Dendritic cell treated with granulocyte-macrophage colony-stimulating factor and Interleukin-4, amounts not matched to agents 40 ng/mL and 50 ng/mL, for 4 days (primary cell): ENCODE measurements around the gene PDXDC1.
"Not testable (repeated sequence)": the region's sequence is repeated elsewhere in the genome, so short reads cannot be mapped to it uniquely, and the experiment has no call there.

Source experiments
- H3K27ac Mint-ChIP-seq: one replicate; pipeline ENCODE4 v1.8.0; 2022; ENCODE audit warnings: mild to moderate bottlenecking, mixed read lengths
- H3K27me3 Mint-ChIP-seq: one replicate; pipeline ENCODE4 v1.8.0; 2022; ENCODE audit warnings: mild to moderate bottlenecking, mixed read lengths
- H3K36me3 Mint-ChIP-seq: one replicate; pipeline ENCODE4 v1.8.0; 2022; ENCODE audit warnings: low read depth, mixed read lengths
- H3K4me1 Mint-ChIP-seq: one replicate; pipeline ENCODE4 v1.8.0; 2022; ENCODE audit warnings: low read depth, mixed read lengths
- H3K4me3 Mint-ChIP-seq: one replicate; pipeline ENCODE4 v1.8.0; 2022; ENCODE audit warnings: mild to moderate bottlenecking, moderate library complexity, mixed read lengths
- H3K9me3 Mint-ChIP-seq: one replicate; pipeline ENCODE4 v1.8.0; 2022; ENCODE audit warnings: mixed read lengths
- intact Hi-C: fragments of 100-400 bp; cut with micrococcal nuclease; formaldehyde crosslinking; loops from one replicate; pipeline ENCODE4 v1.15.0; 2022

The PDXDC1 gene

GRCh38 chr16:15016354-15016753, 41.5 kb downstream of the PDXDC1 start:
- H3K4me3 Mint-ChIP-seq, intact Hi-C loops, H3K9me3 Mint-ChIP-seq, H3K27me3 Mint-ChIP-seq: not testable (repeated sequence)
- Mint-ChIP-seq H3K36me3 (peaks cover 86% of the 10 kb centered on the region), H3K27ac (peak overlapping the region; percentile 83), H3K4me1 (peaks cover 15% of the 10 kb centered on the region)

GRCh38 chr16:15016951-15017580, 42.2 kb downstream of the PDXDC1 start:
- Mint-ChIP-seq H3K4me1 (peaks cover 15% of the 10 kb centered on the region), H3K36me3 (peaks cover 85% of the 10 kb centered on the region), H3K27ac (peak overlapping the region; percentile 83)
- H3K9me3 Mint-ChIP-seq, H3K4me3 Mint-ChIP-seq, intact Hi-C loops, H3K27me3 Mint-ChIP-seq: not testable (repeated sequence)

- Mint-ChIP-seq H3K4me1 (peaks cover 31% of the 10 kb centered on the region), H3K27ac (peak overlapping the region; percentile 30), H3K36me3 (peaks cover 99% of the 10 kb centered on the region)
- H3K27me3 Mint-ChIP-seq, H3K9me3 Mint-ChIP-seq, intact Hi-C loops, H3K4me3 Mint-ChIP-seq: not testable (repeated sequence)
Observed at GRCh38 chr16:15021429-15021828, 46.6 kb downstream of the PDXDC1 start.

- H3K27me3 Mint-ChIP-seq, H3K4me3 Mint-ChIP-seq, H3K9me3 Mint-ChIP-seq, intact Hi-C loops: not testable (repeated sequence)
- Mint-ChIP-seq H3K36me3 (peaks cover 99% of the 10 kb centered on the region), H3K4me1 (peaks cover 32% of the 10 kb centered on the region), H3K27ac (peak overlapping the region; percentile 41)
Observed at GRCh38 chr16:15022194-15022593, 47.4 kb downstream of the PDXDC1 start.

- Mint-ChIP-seq H3K4me1 (peaks cover 42% of the 10 kb centered on the region), H3K36me3 (peaks cover 99% of the 10 kb centered on the region), H3K27ac (peak overlapping the region; percentile 41)
- intact Hi-C loops, H3K9me3 Mint-ChIP-seq, H3K27me3 Mint-ChIP-seq, H3K4me3 Mint-ChIP-seq: not testable (repeated sequence)
Observed at GRCh38 chr16:15023381-15024077, 48.7 kb downstream of the PDXDC1 start.

GRCh38 chr16:15024858-15025199, 50.0 kb downstream of the PDXDC1 start:
- H3K27ac Mint-ChIP-seq, result peak overlapping the region; percentile 41
- H3K9me3 Mint-ChIP-seq, H3K4me3 Mint-ChIP-seq, H3K27me3 Mint-ChIP-seq, intact Hi-C loops: not testable (repeated sequence)
- H3K36me3 Mint-ChIP-seq, result peaks cover 99% of the 10 kb centered on the region
- H3K4me1 Mint-ChIP-seq, result peaks cover 42% of the 10 kb centered on the region

GRCh38 chr16:15025234-15025951, 50.6 kb downstream of the PDXDC1 start:
- intact Hi-C loops, H3K27me3 Mint-ChIP-seq: not testable (repeated sequence)
- peak overlapping the region; percentile 41 for H3K27ac Mint-ChIP-seq

GRCh38 chr16:15027051-15027450, 52.2 kb downstream of the PDXDC1 start:
- Mint-ChIP-seq H3K36me3 (peaks cover 95% of the 10 kb centered on the region), H3K27ac (peak overlapping the region; percentile 59), H3K4me1 (peaks cover 55% of the 10 kb centered on the region)
- H3K27me3 Mint-ChIP-seq, intact Hi-C loops, H3K4me3 Mint-ChIP-seq, H3K9me3 Mint-ChIP-seq: not testable (repeated sequence)

More at GRCh38 chr16:15025234-15025951, 50.6 kb downstream of the PDXDC1 start:
- Mint-ChIP-seq H3K36me3 (peaks cover 95% of the 10 kb centered on the region), H3K4me1 (peaks cover 42% of the 10 kb centered on the region)
- H3K4me3 Mint-ChIP-seq, H3K9me3 Mint-ChIP-seq: not testable (repeated sequence)

- peaks cover 55% of the 10 kb centered on the region for H3K4me1 Mint-ChIP-seq
- H3K4me3 Mint-ChIP-seq, H3K27me3 Mint-ChIP-seq, H3K9me3 Mint-ChIP-seq, intact Hi-C loops: not testable (repeated sequence)
- H3K27ac Mint-ChIP-seq, result peak overlapping the region; percentile 59
- peaks cover 96% of the 10 kb centered on the region for H3K36me3 Mint-ChIP-seq
Observed at GRCh38 chr16:15027503-15028344, 52.9 kb downstream of the PDXDC1 start.

- Mint-ChIP-seq H3K36me3 (peaks cover 96% of the 10 kb centered on the region), H3K27ac (peak overlapping the region; percentile 59), H3K4me1 (peaks cover 52% of the 10 kb centered on the region)
- H3K27me3 Mint-ChIP-seq, H3K9me3 Mint-ChIP-seq, intact Hi-C loops, H3K4me3 Mint-ChIP-seq: not testable (repeated sequence)
Observed at GRCh38 chr16:15028345-15028715, 53.5 kb downstream of the PDXDC1 start.

- Mint-ChIP-seq H3K27ac (peak overlapping the region; percentile 19), H3K36me3 (peaks cover 96% of the 10 kb centered on the region), H3K4me1 (peaks cover 45% of the 10 kb centered on the region)
- intact Hi-C loops, H3K27me3 Mint-ChIP-seq, H3K4me3 Mint-ChIP-seq, H3K9me3 Mint-ChIP-seq: not testable (repeated sequence)
Observed at GRCh38 chr16:15028801-15029698, 54.2 kb downstream of the PDXDC1 start.

GRCh38 chr16:15029749-15030148, 54.9 kb downstream of the PDXDC1 start:
- H3K4me3 Mint-ChIP-seq, H3K9me3 Mint-ChIP-seq, H3K27me3 Mint-ChIP-seq, intact Hi-C loops, H3K27ac Mint-ChIP-seq: not testable (repeated sequence)
- H3K36me3 Mint-ChIP-seq, result peaks cover 96% of the 10 kb centered on the region
- H3K4me1 Mint-ChIP-seq, result peaks cover 38% of the 10 kb centered on the region

GRCh38 chr16:15031179-15031578, 56.4 kb downstream of the PDXDC1 start:
- H3K27me3 Mint-ChIP-seq, result no peaks in the 10 kb centered on the region

More at GRCh38 chr16:15031179-15031578, 56.4 kb downstream of the PDXDC1 start:
- Mint-ChIP-seq H3K36me3 (peaks cover 96% of the 10 kb centered on the region), H3K27ac (peak overlapping the region; percentile 73), H3K4me1 (peaks cover 27% of the 10 kb centered on the region), H3K4me3 (no peak overlapping the region), H3K9me3 (no peaks in the 10 kb centered on the region)
- intact Hi-C loops, result no loop called here
